Gastroesophageal sphincter (tissue), 4 donors: ENCODE measurements around the gene KCNF1. TPM values are rescaled to one million over a fixed set of nuclear protein-coding genes. Genes with fewer than 3 reads are reported as not detected.

ENCODE experiments used
- ATAC-seq: fragments of 150-250 bp; one replicate; pipeline ENCODE4 v1.9.1; 2016; ENCODE audit warnings: mild to moderate bottlenecking, moderate library complexity
- H3K27ac ChIP-seq, 4 donors: fragments of 200-600 bp; sonication (generic) in 3 of 4; 1 replicate in 3 of 4; 2 replicates in 1 of 4; pipeline ENCODE4 v1.5.1; 2016 to 2019
- H3K27me3 ChIP-seq: fragments of 200-600 bp; sonication (generic); one replicate; pipeline ENCODE4 v1.5.1; 2019
- H3K36me3 ChIP-seq, 2 donors: fragments of 200-600 bp; sonication (generic); one replicate each; pipeline ENCODE4 v1.5.1; 2019; ENCODE audit warnings: control low read depth in 1 of 2
- H3K4me1 ChIP-seq, 3 donors: fragments of 200-600 bp; sonication (generic); 1 replicate in 2 of 3; 2 replicates in 1 of 3; pipeline ENCODE4 v1.5.1; 2016 to 2019; ENCODE audit warnings: control low read depth in 2 of 3
- H3K4me3 ChIP-seq, 2 donors: fragments of 200-600 bp; sonication (generic); one replicate each; pipeline ENCODE4 v1.5.1; 2019; ENCODE audit warnings: mild to moderate bottlenecking in 1 of 2, moderate library complexity in 1 of 2
- H3K9me3 ChIP-seq, 3 donors: fragments of 200-600 bp; sonication (generic); one replicate each; pipeline ENCODE4 v1.5.1; 2017 to 2019; ENCODE audit warnings: control low read depth in 2 of 3
- CTCF ChIP-seq, 4 experiments: fragments of 200-600 bp in 2 of 4; fragments of 450-650 bp in 2 of 4; sonication (generic) in 1 of 4; IDR thresholded peaks; one replicate each; pipeline ENCODE4 v1.5.1; 2017 to 2019; ENCODE audit warnings: antibody characterized with exemption in 4 of 4, mild to moderate bottlenecking in 2 of 4, moderate library complexity in 2 of 4
- EP300 ChIP-seq: sonication (generic); formaldehyde crosslinking; IDR thresholded peaks from one replicate; pipeline ENCODE4 v1.6.1; 2017; ENCODE audit warnings: antibody characterized with exemption, mild to moderate bottlenecking
- POLR2A ChIP-seq, 2 donors: fragments of 450-650 bp; IDR thresholded peaks; one replicate each; pipeline ENCODE4 v1.6.1; 2017; ENCODE audit warnings: antibody characterized with exemption in 2 of 2, mild to moderate bottlenecking in 2 of 2, moderate library complexity in 1 of 2
- POLR2AphosphoS5 ChIP-seq: sonication (generic); formaldehyde crosslinking; IDR thresholded peaks from one replicate; pipeline ENCODE4 v1.6.1; 2017; ENCODE audit warnings: antibody characterized with exemption
- WGBS, 2 donors: methylation state at CpG; one replicate each; pipeline ENCODE4 v1.1.5; 2018; ENCODE audit warnings: low coverage in 1 of 2; 5-methylcytosine and 5-hydroxymethylcytosine counted together
- total RNA-seq, 4 donors: library from RNA; depleted of rRNA; stranded (reverse); fragments of >200 nt; gene quantifications; one replicate each; pipeline ENCODE4 v1.1.0, GENCODE V29; 2016

Gene KCNF1
- total RNA-seq, 4 donors from 2014 or later: 6.1 to 47.7 (median 29.1) TPM; not detected in 1

GRCh38 chr2:10934308-10934978 is 22.7 kb downstream of the KCNF1 start:
- Histone ChIP-seq H3K4me1 (no peaks in the 10 kb centered on the region), H3K27ac (no peak overlapping the region), H3K4me3 (no peak overlapping the region), H3K36me3 (no peaks in the 10 kb centered on the region), H3K9me3 (peaks cover 0 to 14% (median 0%) of the 10 kb centered on the region in 3 donors), H3K27me3 (peaks cover 28% of the 10 kb centered on the region)
- no peak for TF ChIP-seq POLR2A (IDR thresholded peaks at IDR 0.05)
- no peak for TF ChIP-seq POLR2AphosphoS5
- no peak for TF ChIP-seq EP300
- TF ChIP-seq CTCF (IDR thresholded peaks at IDR 0.05): no peak
- WGBS, 2 donors: 50% methylated on average over 1 of the region's 7 CpGs; no CpG with 5 or more reads in 1 of the 2 donors
- no peak for ATAC-seq

- WGBS, 2 donors: 42% methylated on average over 7 of the region's 15 CpGs; no CpG with 5 or more reads in 1 of the 2 donors
- no peak for ATAC-seq
- Histone ChIP-seq H3K36me3 (no peaks in the 10 kb centered on the region), H3K27me3 (peaks cover 28% of the 10 kb centered on the region), H3K4me1 (no peaks in the 10 kb centered on the region), H3K4me3 (no peak overlapping the region), H3K9me3 (peaks cover 0 to 19% (median 0%) of the 10 kb centered on the region in 3 donors), H3K27ac (no peak overlapping the region)
- no peak for TF ChIP-seq POLR2A (IDR thresholded peaks at IDR 0.05)
- TF ChIP-seq CTCF (IDR thresholded peaks at IDR 0.05): no peak
- TF ChIP-seq POLR2AphosphoS5: no peak
- TF ChIP-seq EP300: no peak
Measured at GRCh38 chr2:10934979-10935350, 23.2 kb downstream of the KCNF1 start.

- Histone ChIP-seq H3K27me3 (peaks cover 28% of the 10 kb centered on the region), H3K36me3 (no peaks in the 10 kb centered on the region), H3K4me1 (no peaks in the 10 kb centered on the region), H3K9me3 (peaks cover 0 to 22% (median 0%) of the 10 kb centered on the region in 3 donors), H3K27ac (no peak overlapping the region), H3K4me3 (no peak overlapping the region)
- no peak for ATAC-seq
- TF ChIP-seq CTCF (IDR thresholded peaks at IDR 0.05): no peak
- no peak for TF ChIP-seq EP300
- TF ChIP-seq POLR2A (IDR thresholded peaks at IDR 0.05): no peak
- TF ChIP-seq POLR2AphosphoS5: no peak
- 83 to 94% methylated on average over 4 to 15 of the region's 18 CpGs for WGBS, 2 donors
Measured at GRCh38 chr2:10935366-10935918, 23.7 kb downstream of the KCNF1 start.

GRCh38 chr2:10935953-10936942 is 24.5 kb downstream of the KCNF1 start:
- Histone ChIP-seq H3K27me3 (peaks cover 33% of the 10 kb centered on the region), H3K9me3 (peaks cover 0 to 22% (median 0%) of the 10 kb centered on the region in 3 donors), H3K36me3 (no peaks in the 10 kb centered on the region), H3K27ac (no peak overlapping the region), H3K4me1 (no peaks in the 10 kb centered on the region), H3K4me3 (no peak overlapping the region)
- 60 to 65% methylated on average over 8 to 17 of the region's 17 CpGs for WGBS, 2 donors
- TF ChIP-seq POLR2AphosphoS5: peak; percentile 7
- TF ChIP-seq CTCF (IDR thresholded peaks at IDR 0.05): no peak
- no peak for TF ChIP-seq POLR2A (IDR thresholded peaks at IDR 0.05)
- no peak for TF ChIP-seq EP300
- no peak for ATAC-seq
